ENCODE data around the gene TSHB. TPM values are rescaled to one million over a fixed set of nuclear protein-coding genes. Genes with fewer than 3 reads are reported as not detected.

TSHB gene
- total and polyA plus RNA-seq, 7 donors, result not detected

GRCh38 chr1:115067161-115067859, 37.7 kb downstream of the TSHB start:
- Histone ChIP-seq H3K27ac (no peak overlapping the region), H3K4me3 (no peak overlapping the region), H3K9me3 (no peaks in the 10 kb centered on the region), H3K4me1 (peaks cover 8% of the 10 kb centered on the region), H3K36me3 (ENCODE audit: insufficient read depth in 1 of 2, low read depth in 1 of 2) (no peaks in the 10 kb centered on the region), H3K27me3 (ENCODE audit: insufficient read depth in 3 of 3, low read length in 2 of 3) (no peaks in the 10 kb centered on the region)
- TF ChIP-seq, protein P1, sequence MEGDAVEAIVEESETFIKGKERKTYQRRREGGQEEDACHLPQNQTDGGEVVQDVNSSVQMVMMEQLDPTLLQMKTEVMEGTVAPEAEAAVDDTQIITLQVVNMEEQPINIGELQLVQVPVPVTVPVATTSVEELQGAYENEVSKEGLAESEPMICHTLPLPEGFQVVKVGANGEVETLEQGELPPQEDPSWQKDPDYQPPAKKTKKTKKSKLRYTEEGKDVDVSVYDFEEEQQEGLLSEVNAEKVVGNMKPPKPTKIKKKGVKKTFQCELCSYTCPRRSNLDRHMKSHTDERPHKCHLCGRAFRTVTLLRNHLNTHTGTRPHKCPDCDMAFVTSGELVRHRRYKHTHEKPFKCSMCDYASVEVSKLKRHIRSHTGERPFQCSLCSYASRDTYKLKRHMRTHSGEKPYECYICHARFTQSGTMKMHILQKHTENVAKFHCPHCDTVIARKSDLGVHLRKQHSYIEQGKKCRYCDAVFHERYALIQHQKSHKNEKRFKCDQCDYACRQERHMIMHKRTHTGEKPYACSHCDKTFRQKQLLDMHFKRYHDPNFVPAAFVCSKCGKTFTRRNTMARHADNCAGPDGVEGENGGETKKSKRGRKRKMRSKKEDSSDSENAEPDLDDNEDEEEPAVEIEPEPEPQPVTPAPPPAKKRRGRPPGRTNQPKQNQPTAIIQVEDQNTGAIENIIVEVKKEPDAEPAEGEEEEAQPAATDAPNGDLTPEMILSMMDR (IDR thresholded peaks at IDR 0.05), result no peak
- ATAC-seq, result no peak
- DNase-seq, result no peak
- intact Hi-C loops (cut with DNase I), result no loop called here
- 56 to 67% (median 56%) methylated on average over 8 of the region's 8 CpGs for whole genome bisulfite sequencing, 3 donors

- Histone ChIP-seq H3K9me3 (no peaks in the 10 kb centered on the region), H3K36me3 (ENCODE audit: insufficient read depth in 1 of 2, low read depth in 1 of 2) (no peaks in the 10 kb centered on the region), H3K27me3 (ENCODE audit: insufficient read depth in 3 of 3, low read length in 2 of 3) (no peaks in the 10 kb centered on the region), H3K4me1 (peaks cover 16% of the 10 kb centered on the region), H3K4me3 (no peak overlapping the region), H3K27ac (no peak overlapping the region)
- intact Hi-C loops (cut with DNase I), result no loop called here
- WGBS, 3 donors, result 56 to 59% (median 57%) methylated on average over 12 of the region's 12 CpGs
- DNase-seq, result no peak
- TF ChIP-seq, protein P1 (IDR thresholded peaks at IDR 0.05), result no peak
- peak in 3 of 4 donors; percentile 72 to 83 (median 73) for ATAC-seq
Measured at GRCh38 chr1:115068826-115069585, 39.4 kb downstream of the TSHB start.

DNA sequence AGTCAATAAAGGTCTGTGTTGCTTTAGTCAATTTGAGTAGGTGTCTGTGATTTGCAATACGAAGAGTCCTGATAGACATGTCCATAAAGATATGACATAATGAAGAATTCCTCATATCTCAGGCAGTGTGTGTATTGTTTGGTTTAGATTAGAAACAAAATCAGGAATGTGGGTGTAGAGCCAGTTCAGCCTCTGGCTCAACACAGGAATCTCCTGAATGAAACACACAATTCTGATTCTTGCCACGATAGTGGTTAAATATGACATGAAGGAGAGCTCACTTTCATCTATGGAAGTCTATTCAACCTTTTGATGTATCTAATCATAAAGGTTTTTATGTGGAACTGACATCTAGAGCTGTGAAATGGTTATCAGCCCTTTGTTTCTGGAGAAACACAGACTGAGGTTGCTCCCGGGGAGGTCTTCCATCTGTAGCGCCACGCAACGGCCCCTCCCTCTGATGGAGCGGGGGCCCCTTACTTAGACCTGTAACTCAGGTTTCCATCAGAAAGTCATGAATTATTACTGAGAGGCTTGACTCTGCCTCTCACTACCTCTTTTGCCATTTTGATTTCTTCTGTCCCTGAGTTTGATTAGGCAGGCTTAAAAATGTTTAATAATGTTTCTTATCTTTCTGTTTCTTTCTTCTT, 40.2 kb downstream of the TSHB start:
- ATAC-seq, result no peak
- WGBS, 3 donors, result 80 to 83% (median 83%) methylated on average over 7 of the region's 7 CpGs
- no peak overlapping the region for H3K27ac ChIP-seq

DNA sequence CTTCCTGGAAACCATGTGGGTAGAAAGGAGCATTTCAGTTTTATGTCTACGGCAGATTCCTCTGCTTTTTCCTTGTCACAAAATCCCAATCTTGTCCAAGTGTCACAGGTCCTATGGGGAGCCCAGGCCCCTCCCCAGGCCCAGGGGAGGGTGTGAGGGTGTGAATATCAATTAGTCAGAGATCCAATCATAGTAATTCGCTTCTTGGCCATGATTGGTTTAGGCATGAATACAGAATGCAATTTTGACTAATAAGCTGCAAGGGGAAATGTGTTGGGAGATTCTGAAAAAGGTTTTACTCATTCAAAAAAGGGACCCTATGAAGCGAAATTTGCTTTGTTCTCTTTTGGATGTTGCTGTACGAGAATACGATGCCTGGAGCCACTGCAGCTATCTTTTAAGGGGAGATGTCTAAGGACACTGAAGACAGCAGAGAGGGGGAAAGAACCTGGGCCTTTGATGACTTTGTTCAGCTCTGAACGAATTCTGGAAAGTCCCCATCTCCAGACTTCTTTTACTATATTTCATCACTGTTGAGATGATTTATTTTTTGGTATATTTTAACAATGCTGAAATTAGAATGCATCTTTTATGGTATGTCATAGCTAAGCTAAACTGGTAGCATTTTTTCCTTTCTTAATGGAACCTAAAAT, 41.5 kb downstream of the TSHB start:
- Histone ChIP-seq H3K27me3 (ENCODE audit: insufficient read depth in 3 of 3, low read length in 2 of 3) (no peaks in the 10 kb centered on the region), H3K27ac (no peak overlapping the region), H3K4me3 (no peak overlapping the region), H3K36me3 (ENCODE audit: insufficient read depth in 1 of 2, low read depth in 1 of 2) (no peaks in the 10 kb centered on the region), H3K4me1 (peaks cover 16% of the 10 kb centered on the region), H3K9me3 (no peaks in the 10 kb centered on the region)
- WGBS, 3 donors, result 88 to 92% (median 91%) methylated on average over 6 of the region's 6 CpGs
- TF ChIP-seq, protein P1 (IDR thresholded peaks at IDR 0.05), result no peak
- ATAC-seq, result no peak
- DNase-seq, result no peak
- intact Hi-C loops (cut with DNase I), result no loop called here

More for the DNA sequence above, 40.2 kb downstream of the TSHB start:
- Histone ChIP-seq H3K27me3 (ENCODE audit: insufficient read depth in 3 of 3, low read length in 2 of 3) (no peaks in the 10 kb centered on the region), H3K4me1 (peaks cover 16% of the 10 kb centered on the region), H3K4me3 (no peak overlapping the region), H3K9me3 (no peaks in the 10 kb centered on the region), H3K36me3 (ENCODE audit: insufficient read depth in 1 of 2, low read depth in 1 of 2) (no peaks in the 10 kb centered on the region)
- TF ChIP-seq, protein P1 (IDR thresholded peaks at IDR 0.05), result no peak
- DNase-seq, result no peak
- intact Hi-C loops (cut with DNase I), result no loop called here

Data from psoas muscle (tissue), 8 donors.